BLaER1 (cell line): ENCODE measurements around the gene MYO10.

Experiments
- H3K27ac ChIP-seq: shearing (Covaris generic); formaldehyde crosslinking; 2 replicates; pipeline ENCODE4 v1.8.1; 2022
- H3K27me3 ChIP-seq: shearing (Covaris generic); formaldehyde crosslinking; 2 replicates; pipeline ENCODE4 v1.8.1; 2022
- H3K36me3 ChIP-seq: shearing (Covaris generic); formaldehyde crosslinking; 2 replicates; pipeline ENCODE4 v1.8.1; 2022
- H3K4me1 ChIP-seq: shearing (Covaris generic); formaldehyde crosslinking; 2 replicates; pipeline ENCODE4 v1.8.1; 2022
- H3K4me2 ChIP-seq: shearing (Covaris generic); formaldehyde crosslinking; 2 replicates; pipeline ENCODE4 v1.8.1; 2022
- H3K4me3 ChIP-seq: shearing (Covaris generic); formaldehyde crosslinking; 2 replicates; pipeline ENCODE4 v1.8.1; 2022
- H3K9ac ChIP-seq: shearing (Covaris generic); formaldehyde crosslinking; 2 replicates; pipeline ENCODE4 v1.8.1; 2022
- H3K9me3 ChIP-seq: shearing (Covaris generic); formaldehyde crosslinking; 2 replicates; pipeline ENCODE4 v1.8.1; 2022
- H4K20me1 ChIP-seq: shearing (Covaris generic); formaldehyde crosslinking; 2 replicates; pipeline ENCODE4 v1.8.1; 2022
- Cebpa-rat ChIP-seq: shearing (Covaris generic); IDR thresholded peaks from 2 replicates; pipeline ENCODE4 v1.8.1; 2022

The MYO10 gene

DNA sequence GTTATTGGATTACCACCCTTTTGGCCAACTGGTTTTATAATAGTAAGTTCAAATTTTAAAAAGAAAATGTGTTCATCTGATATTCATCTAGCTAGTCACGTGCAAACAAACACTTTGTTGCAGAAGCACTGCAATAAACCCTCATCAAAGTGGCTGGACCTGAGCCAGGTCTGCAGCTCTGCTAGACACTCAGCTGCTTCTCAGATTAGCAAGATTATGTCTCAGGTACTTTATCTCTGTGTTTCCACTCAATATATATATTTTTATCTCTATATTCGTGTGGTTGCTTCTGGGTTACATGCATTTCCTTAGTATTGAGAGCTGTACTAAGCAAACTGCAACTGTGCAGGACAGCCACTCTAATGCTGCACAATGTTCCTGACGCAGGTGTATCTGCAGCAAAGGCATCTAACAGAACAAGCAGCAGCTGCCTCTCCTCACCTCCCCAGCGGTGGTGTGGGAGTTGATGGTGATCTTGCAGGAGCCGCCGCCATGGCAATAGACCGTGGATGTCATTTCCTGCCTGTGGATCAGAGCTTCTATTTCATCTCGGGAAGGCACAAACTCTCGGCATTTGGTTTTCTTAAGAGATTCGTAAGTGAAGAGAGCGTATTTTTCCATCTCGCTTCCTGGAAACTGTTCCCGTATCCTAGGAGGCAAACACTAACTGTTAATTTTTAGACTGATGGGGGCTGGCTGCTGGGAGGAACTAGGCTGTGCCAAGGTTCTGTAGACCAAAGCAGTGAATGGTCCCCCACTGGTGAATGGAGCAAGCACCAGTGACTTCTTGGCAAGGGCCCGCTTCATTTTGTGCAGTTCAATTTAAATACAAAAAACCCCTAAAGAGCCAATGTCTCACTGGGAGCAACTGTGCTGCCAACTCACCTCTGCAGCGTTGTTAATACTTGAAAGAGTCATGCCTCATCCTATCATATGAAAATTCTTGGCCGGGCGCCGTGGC is 262.6 kb downstream of the MYO10 start:
- no peaks in the 10 kb centered on the region for H3K27me3 ChIP-seq
- no peaks in the 10 kb centered on the region for H3K9me3 ChIP-seq
- TF ChIP-seq Cebpa-rat: no peak
- H3K4me1 ChIP-seq: no peaks in the 10 kb centered on the region
- H4K20me1 ChIP-seq: no peaks in the 10 kb centered on the region
- no peak overlapping the region for H3K9ac ChIP-seq
- H3K4me3 ChIP-seq: no peak overlapping the region
- no peak overlapping the region for H3K27ac ChIP-seq
- H3K4me2 ChIP-seq: no peak overlapping the region
- H3K36me3 ChIP-seq: no peaks in the 10 kb centered on the region

DNA sequence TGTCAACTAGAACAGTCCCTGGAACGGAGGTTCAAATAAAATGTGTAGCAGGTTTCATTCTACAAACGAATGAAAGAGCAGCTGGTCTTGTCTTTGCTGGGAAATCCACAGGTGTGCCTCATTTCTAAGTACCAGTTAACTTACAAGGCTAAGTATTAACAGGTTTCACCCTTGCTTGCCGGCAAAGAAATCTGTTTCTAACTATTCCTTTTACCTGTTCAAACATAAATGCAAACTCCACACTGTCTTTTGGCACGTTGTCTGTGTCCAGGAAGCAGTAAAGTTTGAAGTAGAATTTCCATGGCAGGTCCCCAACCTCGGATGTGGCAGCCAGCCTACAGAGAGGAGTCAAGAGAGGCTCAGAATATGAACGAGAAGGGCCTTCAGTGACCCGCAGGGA is 264.9 kb downstream of the MYO10 start:
- Histone ChIP-seq H3K36me3 (no peaks in the 10 kb centered on the region), H3K9me3 (no peaks in the 10 kb centered on the region), H4K20me1 (no peaks in the 10 kb centered on the region), H3K9ac (no peak overlapping the region), H3K4me1 (peaks cover 12% of the 10 kb centered on the region), H3K4me2 (no peak overlapping the region), H3K4me3 (no peak overlapping the region), H3K27ac (no peak overlapping the region), H3K27me3 (no peaks in the 10 kb centered on the region)
- TF ChIP-seq Cebpa-rat: no peak

DNA sequence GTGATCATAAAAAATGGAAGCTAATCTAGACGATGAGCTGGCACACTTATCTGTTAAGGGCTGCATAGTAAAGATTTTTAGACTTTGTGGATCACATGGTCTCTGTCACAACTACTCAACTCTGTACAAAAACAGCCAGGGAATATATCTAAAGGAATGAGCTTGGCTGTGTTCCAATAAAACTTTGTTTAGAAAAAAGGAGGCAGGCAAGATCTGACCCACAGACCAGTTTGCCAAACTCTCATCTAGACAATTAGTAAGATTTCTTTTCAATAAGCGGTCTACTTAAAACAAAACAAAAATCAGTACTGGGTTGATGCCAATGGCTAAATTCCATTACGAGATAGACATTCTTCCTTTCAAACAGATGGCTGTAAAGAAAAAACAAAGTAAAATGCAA is 266.3 kb downstream of the MYO10 start:
- Histone ChIP-seq H3K4me2 (no peak overlapping the region), H3K27me3 (no peaks in the 10 kb centered on the region), H3K4me3 (no peak overlapping the region), H3K27ac (no peak overlapping the region), H4K20me1 (no peaks in the 10 kb centered on the region), H3K9ac (no peak overlapping the region), H3K4me1 (peaks cover 27% of the 10 kb centered on the region), H3K36me3 (no peaks in the 10 kb centered on the region), H3K9me3 (no peaks in the 10 kb centered on the region)
- no peak for TF ChIP-seq Cebpa-rat

DNA sequence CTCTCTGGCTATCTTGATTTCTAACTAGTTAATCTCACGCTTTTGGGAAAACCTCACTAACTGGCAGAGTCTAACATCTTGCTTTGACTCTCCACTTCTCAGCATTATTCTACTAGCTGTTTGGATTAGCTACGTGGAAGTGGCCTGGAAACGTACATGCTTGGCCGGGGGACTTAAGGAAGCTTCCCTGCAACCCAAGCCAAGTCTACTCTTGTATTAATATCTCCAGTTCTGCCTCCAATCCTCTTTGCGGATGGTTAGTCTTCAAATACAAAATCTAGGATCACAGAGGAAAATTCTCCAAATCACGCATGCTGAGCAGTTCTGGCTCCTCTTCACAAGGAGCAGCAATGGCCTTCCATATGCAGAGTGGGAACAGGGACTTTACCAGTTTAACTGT is 267.5 kb downstream of the MYO10 start:
- Histone ChIP-seq H3K9me3 (no peaks in the 10 kb centered on the region), H4K20me1 (no peaks in the 10 kb centered on the region), H3K27ac (no peak overlapping the region), H3K4me2 (no peak overlapping the region), H3K36me3 (no peaks in the 10 kb centered on the region), H3K27me3 (no peaks in the 10 kb centered on the region), H3K4me3 (no peak overlapping the region), H3K9ac (no peak overlapping the region), H3K4me1 (peaks cover 38% of the 10 kb centered on the region)
- TF ChIP-seq Cebpa-rat: no peak

DNA sequence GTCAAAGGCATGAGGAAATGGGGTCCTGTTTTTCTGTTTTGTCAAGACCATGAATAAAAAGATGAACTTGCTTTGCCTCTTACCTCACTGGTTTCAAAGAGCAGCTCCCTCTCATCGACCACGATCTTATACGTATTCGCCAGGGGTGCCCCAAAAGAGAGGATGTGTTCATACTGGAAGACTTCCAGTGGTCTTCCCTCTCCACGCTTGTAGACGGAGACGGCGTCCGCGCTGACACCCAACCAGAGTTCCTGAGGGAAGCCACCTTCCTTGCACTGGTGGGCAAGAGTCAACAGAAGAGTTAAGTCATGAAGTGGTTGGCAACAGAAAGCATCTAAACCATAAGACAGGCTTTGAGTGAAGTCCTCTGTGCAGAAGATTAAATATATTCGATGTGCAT is 267.9 kb downstream of the MYO10 start:
- no peak overlapping the region for H3K4me2 ChIP-seq
- H3K9me3 ChIP-seq: no peaks in the 10 kb centered on the region
- no peaks in the 10 kb centered on the region for H3K27me3 ChIP-seq
- H3K4me3 ChIP-seq: no peak overlapping the region
- H3K27ac ChIP-seq: no peak overlapping the region
- no peak for TF ChIP-seq Cebpa-rat
- H3K36me3 ChIP-seq: no peaks in the 10 kb centered on the region
- H4K20me1 ChIP-seq: no peaks in the 10 kb centered on the region
- no peak overlapping the region for H3K9ac ChIP-seq
- peaks cover 41% of the 10 kb centered on the region for H3K4me1 ChIP-seq

DNA sequence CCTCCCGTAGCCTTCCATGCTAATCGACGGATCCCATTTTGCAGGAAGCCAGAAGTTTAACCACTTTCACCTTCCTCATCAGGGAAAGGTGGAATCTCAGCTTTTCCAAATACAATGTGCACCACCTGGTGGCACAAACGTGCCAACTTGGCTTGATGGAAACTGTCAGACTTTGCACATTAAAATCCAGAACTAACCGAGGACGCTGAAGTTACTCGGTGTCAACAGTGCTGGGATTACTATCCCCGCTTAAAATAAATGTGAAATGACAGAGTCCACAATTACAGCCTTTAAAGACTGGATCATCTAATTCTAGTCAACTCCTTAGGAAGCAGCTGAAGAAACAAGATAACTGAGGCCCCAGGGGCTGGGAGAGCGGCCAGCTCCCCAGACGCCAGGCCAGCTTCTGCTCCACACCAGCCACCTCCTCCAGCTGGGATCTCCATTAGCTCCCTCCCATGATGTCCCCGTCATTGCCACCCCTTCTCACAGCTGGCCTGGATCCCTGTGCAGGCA is 269.1 kb downstream of the MYO10 start:
- H3K4me1 ChIP-seq: peaks cover 41% of the 10 kb centered on the region
- no peaks in the 10 kb centered on the region for H3K36me3 ChIP-seq
- H3K9ac ChIP-seq: no peak overlapping the region
- H3K4me3 ChIP-seq: no peak overlapping the region
- peak overlapping the region; percentile 76; the same call in 1 of the 2 replicates for H3K4me2 ChIP-seq
- no peaks in the 10 kb centered on the region for H3K27me3 ChIP-seq
- no peaks in the 10 kb centered on the region for H4K20me1 ChIP-seq
- H3K27ac ChIP-seq: no peak overlapping the region
- no peak for TF ChIP-seq Cebpa-rat
- H3K9me3 ChIP-seq: no peaks in the 10 kb centered on the region

DNA sequence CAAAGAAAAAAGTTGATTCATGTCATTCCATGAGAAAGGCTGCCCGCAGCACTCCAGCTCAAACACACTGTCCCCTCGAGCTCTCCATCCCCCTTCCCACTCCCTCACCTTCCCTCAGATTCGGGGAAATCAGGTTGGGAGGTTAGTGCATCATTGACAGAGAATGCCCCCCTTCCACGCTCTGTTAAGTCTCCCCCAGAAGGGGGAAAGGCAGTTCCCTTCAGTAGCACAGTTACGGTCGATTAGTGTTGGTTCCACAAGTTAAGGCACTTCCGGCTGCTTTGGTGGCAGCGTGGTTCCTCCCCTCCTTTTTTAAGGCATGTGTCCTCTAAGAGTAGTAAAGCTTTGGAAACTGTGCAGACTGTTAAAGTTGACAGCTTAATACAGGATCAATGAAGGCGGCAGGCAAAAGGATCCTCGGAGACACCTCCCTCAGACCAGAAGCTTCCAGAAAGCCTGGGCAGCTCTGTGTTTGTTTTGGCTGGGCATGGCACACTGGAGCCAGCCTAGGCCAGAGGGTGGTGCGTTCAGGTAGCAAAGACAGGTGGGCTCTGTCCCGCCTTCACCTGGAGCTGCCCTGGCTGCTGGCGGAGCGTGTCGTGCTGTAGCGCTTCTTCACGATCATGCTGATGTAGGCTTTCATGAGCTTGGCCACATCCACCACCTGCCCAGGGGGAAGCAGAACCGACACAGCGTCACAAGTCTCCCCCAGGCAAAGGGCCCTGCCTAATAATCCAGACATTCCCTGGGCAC is 269.8 kb downstream of the MYO10 start:
- Histone ChIP-seq H3K4me2 (peak overlapping the region; percentile 76), H4K20me1 (no peaks in the 10 kb centered on the region), H3K4me1 (peaks cover 41% of the 10 kb centered on the region), H3K36me3 (no peaks in the 10 kb centered on the region), H3K4me3 (no peak overlapping the region), H3K9ac (peak overlapping the region; percentile 44; the same call in 1 of the 2 replicates), H3K27ac (peak overlapping the region; percentile 60; the same call in 1 of the 2 replicates), H3K9me3 (no peaks in the 10 kb centered on the region), H3K27me3 (no peaks in the 10 kb centered on the region)
- TF ChIP-seq Cebpa-rat: no peak

DNA sequence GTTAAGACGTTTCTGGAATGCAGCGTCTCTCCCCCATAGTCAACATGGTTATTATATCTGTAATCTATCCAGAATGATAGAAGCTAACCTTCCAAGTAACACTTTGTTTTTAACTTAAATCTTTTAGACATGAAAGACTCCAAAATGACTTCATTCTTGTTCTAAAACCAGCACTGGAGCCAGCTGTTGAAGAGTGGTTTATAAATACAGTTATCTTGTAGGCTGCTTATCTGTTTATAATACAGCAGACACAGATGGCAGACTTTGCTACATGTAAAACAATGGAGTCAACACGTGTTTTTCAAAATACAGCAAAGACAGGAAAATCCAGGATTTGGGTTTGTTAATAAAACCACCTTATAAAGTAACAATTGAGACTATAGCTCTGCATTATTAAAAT is 270.5 kb downstream of the MYO10 start:
- no peak for TF ChIP-seq Cebpa-rat
- Histone ChIP-seq H3K4me3 (no peak overlapping the region), H3K36me3 (no peaks in the 10 kb centered on the region), H4K20me1 (no peaks in the 10 kb centered on the region), H3K27me3 (no peaks in the 10 kb centered on the region), H3K4me1 (peaks cover 41% of the 10 kb centered on the region), H3K9me3 (no peaks in the 10 kb centered on the region), H3K9ac (no peak overlapping the region), H3K4me2 (peak overlapping the region; percentile 76), H3K27ac (no peak overlapping the region)

DNA sequence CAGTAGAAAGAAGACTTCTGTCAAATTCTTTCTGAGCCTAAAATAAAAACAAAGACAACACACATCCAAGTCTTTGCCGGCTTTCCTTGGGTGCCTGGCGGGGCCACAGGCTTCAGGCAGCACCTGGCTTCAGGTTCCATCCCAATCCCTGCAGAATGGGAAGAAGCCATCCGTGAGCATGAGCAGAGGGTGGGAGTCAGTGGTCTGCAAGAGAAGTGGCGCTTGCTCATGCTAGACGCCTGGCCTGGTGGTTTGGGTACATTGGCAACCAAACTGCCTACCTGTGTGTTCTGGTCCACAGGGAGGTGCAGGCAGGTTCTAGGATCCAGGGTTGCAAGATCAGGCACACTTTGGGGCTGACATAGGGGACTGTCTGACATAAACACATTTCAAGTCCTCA is 271.7 kb downstream of the MYO10 start:
- Histone ChIP-seq H3K4me2 (peak overlapping the region; percentile 76), H4K20me1 (no peaks in the 10 kb centered on the region), H3K27ac (no peak overlapping the region), H3K36me3 (no peaks in the 10 kb centered on the region), H3K9ac (no peak overlapping the region), H3K27me3 (no peaks in the 10 kb centered on the region), H3K4me1 (peaks cover 41% of the 10 kb centered on the region), H3K4me3 (no peak overlapping the region), H3K9me3 (no peaks in the 10 kb centered on the region)
- no peak for TF ChIP-seq Cebpa-rat

DNA sequence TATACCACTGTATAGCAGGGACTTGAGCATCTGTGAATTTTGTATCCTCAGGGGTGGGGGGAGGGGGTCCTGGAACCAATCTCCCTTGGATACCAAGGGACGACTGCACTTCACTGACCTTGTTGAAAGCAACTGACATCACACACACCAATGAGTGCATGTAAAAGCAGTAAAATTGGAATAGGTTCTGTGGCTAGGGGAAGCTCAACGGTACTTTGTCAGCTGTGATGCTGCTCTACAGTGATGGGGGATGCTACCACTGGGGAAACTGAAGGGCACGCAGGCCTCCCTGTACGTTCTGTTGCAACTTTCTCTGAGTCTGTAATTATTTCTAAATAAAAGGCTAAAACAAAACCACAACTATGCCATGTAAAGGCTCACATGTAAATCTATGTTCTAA is 272.2 kb downstream of the MYO10 start:
- Histone ChIP-seq H4K20me1 (no peaks in the 10 kb centered on the region), H3K27ac (no peak overlapping the region), H3K4me1 (peaks cover 41% of the 10 kb centered on the region), H3K4me2 (peak overlapping the region; percentile 76), H3K9me3 (peaks cover 4% of the 10 kb centered on the region; the same call in 1 of the 2 replicates), H3K27me3 (no peaks in the 10 kb centered on the region), H3K36me3 (no peaks in the 10 kb centered on the region), H3K9ac (no peak overlapping the region), H3K4me3 (no peak overlapping the region)
- TF ChIP-seq Cebpa-rat: no peak
